ENCODE data around the gene ZNF618.

Gene ZNF618

GRCh38 chr9:113876151-113876992 lies at the start of gene ZNF618:
TSS of gene ZNF618 (plus strand) at chr9:113876309. CDS start at chr9:113876381, 72 bp downstream.
- peak; percentile 25 for DNase-seq

- DNase-seq: no peak
Observed at GRCh38 chr9:113828221-113828620, 47.9 kb upstream of the ZNF618 start.

GRCh38 chr9:113837334-113837733 lies 38.8 kb upstream of the ZNF618 start:
- DNase-seq: no peak

GRCh38 chr9:113842086-113842485 lies 34.0 kb upstream of the ZNF618 start:
- no peak for DNase-seq

GRCh38 chr9:113844466-113844865 lies 31.6 kb upstream of the ZNF618 start:
- DNase-seq: no peak

GRCh38 chr9:113851359-113851758 lies 24.8 kb upstream of the ZNF618 start:
- DNase-seq: no peak

GRCh38 chr9:113851873-113852272 lies 24.2 kb upstream of the ZNF618 start:
- no peak for DNase-seq

- DNase-seq: peak; percentile 20
Observed at GRCh38 chr9:113853333-113853732, 22.8 kb upstream of the ZNF618 start.

- DNase-seq: no peak
Observed at GRCh38 chr9:113854310-113854709, 21.8 kb upstream of the ZNF618 start.

- DNase-seq: peak; percentile 11
Observed at GRCh38 chr9:113857875-113858274, 18.2 kb upstream of the ZNF618 start.

GRCh38 chr9:113858282-113858681 lies 17.8 kb upstream of the ZNF618 start:
- no peak for DNase-seq

- DNase-seq: no peak
Observed at GRCh38 chr9:113863345-113863744, 12.8 kb upstream of the ZNF618 start.

GRCh38 chr9:113868501-113868900 lies 7.6 kb upstream of the ZNF618 start:
- no peak for DNase-seq

GRCh38 chr9:113872485-113873143 lies 3.5 kb upstream of the ZNF618 start:
- DNase-seq: no peak

- DNase-seq: no peak
Observed at GRCh38 chr9:113873446-113873845, 2.7 kb upstream of the ZNF618 start.

- DNase-seq: no peak
Observed at GRCh38 chr9:113873926-113874325, 2.2 kb upstream of the ZNF618 start.

GRCh38 chr9:113875459-113876150 lies 504 bp upstream of the ZNF618 start:
- no peak for DNase-seq

- DNase-seq: no peak
Observed at GRCh38 chr9:113876993-113877368, 872 bp downstream of the ZNF618 start.

- no peak for DNase-seq
Observed at GRCh38 chr9:113879318-113879717, 3.2 kb downstream of the ZNF618 start.

GRCh38 chr9:113879911-113880310 lies 3.8 kb downstream of the ZNF618 start:
- DNase-seq: no peak

GRCh38 chr9:113882181-113882580 lies 6.1 kb downstream of the ZNF618 start:
- no peak for DNase-seq

GRCh38 chr9:113882636-113883164 lies 6.6 kb downstream of the ZNF618 start:
- DNase-seq: no peak
